ENCODE data around the gene TENM4.

Gene TENM4

DNA sequence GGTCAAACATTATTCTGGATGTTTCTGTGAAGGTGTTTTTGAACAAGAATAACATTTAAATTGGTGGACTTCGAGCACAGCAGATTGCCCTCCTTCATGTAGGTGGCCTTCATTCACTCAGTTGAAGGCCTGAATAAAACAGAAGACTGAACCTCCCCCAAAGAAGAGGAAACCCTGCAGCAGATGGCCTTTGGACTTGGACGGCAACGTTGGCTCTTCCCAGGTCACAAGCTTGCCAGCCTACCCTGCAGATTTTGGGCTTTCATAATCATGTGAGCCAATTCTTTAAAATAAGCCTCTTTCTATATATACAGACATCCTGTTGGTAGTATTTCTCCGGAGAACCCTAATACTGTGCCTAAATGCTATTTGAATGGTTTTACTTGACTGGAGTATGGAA, 434.0 kb downstream of the TENM4 start:
- Histone ChIP-seq H3K27ac (no peak overlapping the region), H3K4me3 (no peak overlapping the region), H3K36me3 (no peaks in the 10 kb centered on the region), H3K9me3 (peaks cover 0 to 18% (median 4%) of the 10 kb centered on the region in 3 donors), H3K27me3 (no peaks in the 10 kb centered on the region), H3K4me1 (no peaks in the 10 kb centered on the region)
- intact Hi-C loops (cut with DNase I; ENCODE audit: low total_unique reads), result no loop called here
- TF ChIP-seq, protein P1, sequence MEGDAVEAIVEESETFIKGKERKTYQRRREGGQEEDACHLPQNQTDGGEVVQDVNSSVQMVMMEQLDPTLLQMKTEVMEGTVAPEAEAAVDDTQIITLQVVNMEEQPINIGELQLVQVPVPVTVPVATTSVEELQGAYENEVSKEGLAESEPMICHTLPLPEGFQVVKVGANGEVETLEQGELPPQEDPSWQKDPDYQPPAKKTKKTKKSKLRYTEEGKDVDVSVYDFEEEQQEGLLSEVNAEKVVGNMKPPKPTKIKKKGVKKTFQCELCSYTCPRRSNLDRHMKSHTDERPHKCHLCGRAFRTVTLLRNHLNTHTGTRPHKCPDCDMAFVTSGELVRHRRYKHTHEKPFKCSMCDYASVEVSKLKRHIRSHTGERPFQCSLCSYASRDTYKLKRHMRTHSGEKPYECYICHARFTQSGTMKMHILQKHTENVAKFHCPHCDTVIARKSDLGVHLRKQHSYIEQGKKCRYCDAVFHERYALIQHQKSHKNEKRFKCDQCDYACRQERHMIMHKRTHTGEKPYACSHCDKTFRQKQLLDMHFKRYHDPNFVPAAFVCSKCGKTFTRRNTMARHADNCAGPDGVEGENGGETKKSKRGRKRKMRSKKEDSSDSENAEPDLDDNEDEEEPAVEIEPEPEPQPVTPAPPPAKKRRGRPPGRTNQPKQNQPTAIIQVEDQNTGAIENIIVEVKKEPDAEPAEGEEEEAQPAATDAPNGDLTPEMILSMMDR (IDR thresholded peaks at IDR 0.05), result no peak
- no peak for DNase-seq

DNA sequence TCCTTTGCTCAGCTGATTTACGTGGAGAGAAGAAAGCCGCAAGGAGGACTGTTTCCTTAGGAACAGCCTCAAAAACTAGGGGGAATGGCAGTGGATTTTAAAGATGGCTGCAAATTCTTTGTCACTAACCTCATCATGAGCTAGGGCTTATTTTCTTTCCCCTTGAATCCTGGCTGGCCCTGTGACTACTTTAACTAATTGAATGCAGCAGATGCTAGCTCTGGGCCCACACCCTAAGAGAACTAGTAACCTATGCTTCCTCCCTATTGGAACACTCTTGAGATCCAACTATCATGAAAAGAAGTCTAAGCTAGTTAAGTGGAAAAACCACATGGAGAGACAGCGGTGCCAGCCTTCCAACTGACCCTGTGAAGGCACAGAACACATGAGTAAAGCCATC, 444.8 kb downstream of the TENM4 start:
- no peak overlapping the region for H3K27ac ChIP-seq
- TF ChIP-seq, protein P1 (IDR thresholded peaks at IDR 0.05), result no peak
- no peaks in the 10 kb centered on the region for H3K27me3 ChIP-seq
- H3K4me3 ChIP-seq, result no peak overlapping the region
- no peaks in the 10 kb centered on the region for H3K36me3 ChIP-seq
- intact Hi-C loops (cut with DNase I; ENCODE audit: low total_unique reads), result no loop called here
- H3K4me1 ChIP-seq, result no peaks in the 10 kb centered on the region
- no peak for DNase-seq
- H3K9me3 ChIP-seq, result peaks cover 0 to 3% (median 0%) of the 10 kb centered on the region in 3 donors

DNA sequence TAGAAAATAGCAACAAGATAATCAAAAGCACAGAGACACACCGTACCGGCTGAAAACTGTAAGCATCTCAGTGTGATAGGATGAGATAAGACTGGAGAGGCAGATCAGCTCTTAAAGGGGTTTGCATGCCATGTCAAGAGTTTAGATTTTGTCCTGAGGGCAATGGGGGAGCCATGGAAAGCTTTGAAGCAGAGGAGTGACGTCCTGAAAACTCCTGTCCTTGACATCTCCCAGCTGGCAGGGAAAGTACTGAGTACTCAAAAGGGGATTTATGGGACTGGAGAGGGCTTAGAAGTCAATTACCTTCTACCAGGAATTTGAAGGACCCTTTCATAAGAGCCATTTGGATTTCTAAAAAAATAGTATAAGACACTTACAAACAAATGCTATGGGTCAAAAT, 445.7 kb downstream of the TENM4 start:
- TF ChIP-seq, protein P1 (IDR thresholded peaks at IDR 0.05), result no peak
- H3K9me3 ChIP-seq, result peaks cover 0 to 3% (median 0%) of the 10 kb centered on the region in 3 donors
- no peak overlapping the region for H3K27ac ChIP-seq
- H3K36me3 ChIP-seq, result no peaks in the 10 kb centered on the region
- no peaks in the 10 kb centered on the region for H3K4me1 ChIP-seq
- no peak for DNase-seq
- no peaks in the 10 kb centered on the region for H3K27me3 ChIP-seq
- H3K4me3 ChIP-seq, result no peak overlapping the region
- intact Hi-C loops (cut with DNase I; ENCODE audit: low total_unique reads), result no loop called here

DNA sequence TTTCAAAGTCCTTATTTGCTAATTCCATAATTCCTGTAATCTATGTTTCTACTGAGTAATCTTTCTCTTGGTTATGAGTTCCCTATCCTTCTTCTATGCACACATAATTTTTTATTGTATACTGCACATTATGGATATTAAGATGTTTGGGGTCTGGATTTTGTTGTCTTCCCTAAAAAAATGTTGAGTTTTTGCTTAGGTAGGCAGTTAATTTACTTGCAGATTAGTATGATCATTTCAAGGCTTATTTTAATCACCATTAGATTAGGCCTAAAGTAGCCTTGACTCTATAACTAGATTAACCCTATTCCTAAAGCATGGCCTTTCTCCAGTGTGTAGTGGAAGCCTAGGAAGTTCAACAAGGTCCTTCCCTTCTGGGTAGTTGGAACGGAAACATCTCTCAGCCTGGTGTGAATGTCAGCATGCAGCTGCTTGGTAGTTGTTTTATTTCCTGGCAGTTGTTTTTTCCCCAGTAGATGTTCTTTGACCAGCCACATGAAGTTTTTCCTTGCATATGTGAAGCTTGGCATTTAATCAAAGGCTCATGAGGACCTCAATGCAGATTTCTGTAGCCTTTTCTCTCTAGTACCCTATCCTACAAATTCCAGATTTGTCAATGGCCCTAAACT, 446.9 kb downstream of the TENM4 start:
- intact Hi-C loops (cut with DNase I; ENCODE audit: low total_unique reads), result no loop called here
- TF ChIP-seq, protein P1 (IDR thresholded peaks at IDR 0.05), result no peak
- Histone ChIP-seq H3K4me1 (no peaks in the 10 kb centered on the region), H3K36me3 (no peaks in the 10 kb centered on the region), H3K9me3 (no peaks in the 10 kb centered on the region), H3K27ac (no peak overlapping the region), H3K27me3 (no peaks in the 10 kb centered on the region), H3K4me3 (no peak overlapping the region)
- DNase-seq, result no peak

DNA sequence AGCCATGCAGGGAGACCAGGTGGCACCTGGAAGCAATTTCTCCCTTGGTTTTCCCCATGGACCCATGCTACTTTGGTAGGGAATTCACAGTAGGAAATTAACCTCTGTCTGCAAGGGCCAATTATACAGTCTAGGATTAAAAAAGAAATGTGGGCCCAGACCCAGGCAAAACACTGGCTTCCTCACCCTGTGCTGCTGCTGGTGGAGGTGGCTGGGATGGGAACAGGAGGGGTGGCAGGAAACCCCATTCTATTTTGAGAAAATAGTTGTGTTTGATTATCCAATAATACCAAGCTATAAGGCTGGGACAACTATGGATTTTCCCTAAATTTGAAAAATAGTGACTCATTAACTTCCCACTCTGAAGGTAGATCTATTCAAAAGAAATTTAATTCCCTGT, 449.1 kb downstream of the TENM4 start:
- intact Hi-C loops (cut with DNase I; ENCODE audit: low total_unique reads), result no loop called here
- no peaks in the 10 kb centered on the region for H3K27me3 ChIP-seq
- DNase-seq, result no peak
- TF ChIP-seq, protein P1 (IDR thresholded peaks at IDR 0.05), result no peak
- no peaks in the 10 kb centered on the region for H3K9me3 ChIP-seq
- H3K4me1 ChIP-seq, result no peaks in the 10 kb centered on the region
- no peak overlapping the region for H3K4me3 ChIP-seq
- H3K27ac ChIP-seq, result no peak overlapping the region
- no peaks in the 10 kb centered on the region for H3K36me3 ChIP-seq

DNA sequence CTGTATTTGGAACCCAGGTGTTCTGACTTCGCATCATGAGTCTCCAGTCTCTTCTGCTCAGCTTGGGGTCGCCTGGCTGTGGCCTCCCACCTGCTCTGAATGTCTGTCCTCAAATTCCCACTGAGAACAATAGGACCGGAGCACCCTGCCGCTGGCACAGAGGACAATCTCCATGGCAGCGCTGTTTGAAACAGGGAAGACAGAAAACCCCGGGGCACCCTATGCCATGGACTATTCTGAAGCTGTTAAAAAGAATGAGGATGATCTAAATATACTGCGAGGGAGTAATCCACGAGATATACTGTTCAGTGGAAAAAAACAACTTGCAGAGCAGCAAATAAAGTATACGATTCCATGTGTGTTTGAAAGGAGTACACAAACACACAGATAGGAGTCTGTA, 450.6 kb downstream of the TENM4 start:
- Histone ChIP-seq H3K27me3 (no peaks in the 10 kb centered on the region), H3K36me3 (no peaks in the 10 kb centered on the region), H3K4me3 (no peak overlapping the region), H3K9me3 (no peaks in the 10 kb centered on the region), H3K4me1 (no peaks in the 10 kb centered on the region), H3K27ac (no peak overlapping the region)
- DNase-seq, result no peak
- TF ChIP-seq, protein P1 (IDR thresholded peaks at IDR 0.05), result no peak
- intact Hi-C loops (cut with DNase I; ENCODE audit: low total_unique reads), result no loop called here
